HepG2 (cell line): ENCODE results near the gene TM4SF5. TPM values are rescaled to one million over a fixed set of nuclear protein-coding genes. Genes with fewer than 3 reads are reported as not detected.

ENCODE experiments used
- BRCA1 ChIP-seq: sonication (generic); formaldehyde crosslinking; IDR thresholded peaks from 2 replicates; pipeline ENCODE4 v1.4.0; 2020; ENCODE audit warnings: missing genetic modification reagents
- ETS1 ChIP-seq: sonication (generic); formaldehyde crosslinking; IDR thresholded peaks from 2 replicates; pipeline ENCODE4 v1.4.0; 2020; ENCODE audit warnings: missing genetic modification reagents
- ETV5 ChIP-seq: IDR thresholded peaks from 2 replicates; pipeline ENCODE4 v1.6.1; 2018; ENCODE audit warnings: missing biosample characterization, missing genetic modification reagents, inconsistent platforms, borderline replicate concordance
- HNRNPLL ChIP-seq: fragments of 200-400 bp; formaldehyde crosslinking; IDR thresholded peaks from 2 replicates; pipeline ENCODE4 v1.6.1; 2017; ENCODE audit warnings: mild to moderate bottlenecking, low read depth, low read length; ENCODE audit not compliant: poor library complexity, severe bottlenecking
- KLF12 ChIP-seq: sonication (generic); formaldehyde crosslinking; IDR thresholded peaks from 2 replicates; pipeline ENCODE4 v1.4.0; 2020; ENCODE audit warnings: missing genetic modification reagents, borderline replicate concordance
- NCOA1 ChIP-seq: sonication (generic); formaldehyde crosslinking; IDR thresholded peaks from 2 replicates; pipeline ENCODE4 v1.9.0; 2021; ENCODE audit warnings: missing genetic modification reagents
- RFX3 ChIP-seq: IDR thresholded peaks from 2 replicates; pipeline ENCODE4 v1.6.1; 2016; ENCODE audit warnings: missing biosample characterization, missing genetic modification reagents
- SP4 ChIP-seq: sonication (generic); formaldehyde crosslinking; IDR thresholded peaks from 2 replicates; pipeline ENCODE4 v1.8.1; 2023; ENCODE audit warnings: mild to moderate bottlenecking, missing genetic modification reagents
- ZBTB7B ChIP-seq: sonication (generic); formaldehyde crosslinking; IDR thresholded peaks from 2 replicates; pipeline ENCODE4 v1.4.0; 2020; ENCODE audit warnings: missing genetic modification reagents
- ZFP36L1 ChIP-seq: sonication (generic); formaldehyde crosslinking; IDR thresholded peaks from 2 replicates; pipeline ENCODE4 v1.8.0; 2022; ENCODE audit warnings: mild to moderate bottlenecking, missing genetic modification reagents, moderate library complexity
- ZNF263 ChIP-seq: sonication (generic); formaldehyde crosslinking; IDR thresholded peaks from 2 replicates; pipeline ENCODE4 v1.4.0; 2020; ENCODE audit warnings: missing genetic modification reagents
- ZNF296 ChIP-seq: sonication (generic); formaldehyde crosslinking; conservative IDR thresholded peaks from 2 replicates; pipeline ENCODE4 v1.5.0; 2020; ENCODE audit warnings: mild to moderate bottlenecking, missing genetic modification reagents
- ZNF354B ChIP-seq: sonication (generic); formaldehyde crosslinking; IDR thresholded peaks from 2 replicates; pipeline ENCODE4 v1.8.0; 2022; ENCODE audit warnings: mild to moderate bottlenecking, missing genetic modification reagents
- ZNF468 ChIP-seq: sonication (generic); formaldehyde crosslinking; IDR thresholded peaks from 2 replicates; pipeline ENCODE4 v1.8.0; 2022; ENCODE audit warnings: mild to moderate bottlenecking, moderate library complexity, missing genetic modification reagents
- ZNF761 ChIP-seq: sonication (generic); formaldehyde crosslinking; conservative IDR thresholded peaks from 2 replicates; pipeline ENCODE4 v1.4.0; 2020; ENCODE audit warnings: mild to moderate bottlenecking, missing genetic modification reagents
- ZNF788 ChIP-seq: sonication (generic); formaldehyde crosslinking; IDR thresholded peaks from 2 replicates; pipeline ENCODE4 v1.5.0; 2020; ENCODE audit warnings: mild to moderate bottlenecking, missing genetic modification reagents, borderline replicate concordance
- polyA plus RNA-seq, 8 experiments: library from polyadenylated mRNA; depleted of rRNA in 3 of 8; stranded (reverse) in 7 of 8; unstranded in 1 of 8; fragments of >200 nt; fragmentation: Illumina TruSeq in 4 of 8; extraction: Trizol in 4 of 8; gene quantifications; 2 replicates each; pipeline versions ENCODE4 v1.2.1 to v1.2.3, GENCODE V29; 2011 to 2016; ENCODE audit warnings: low read depth in 4 of 8, missing spikeins in 1 of 8, mixed read lengths in 1 of 8; ENCODE audit not compliant: insufficient read depth in 1 of 8
- total RNA-seq, 5 experiments: library from RNA; depleted of rRNA; stranded (reverse); fragments of >200 nt; fragmentation: Illumina TruSeq; extraction: Trizol; gene quantifications; 2 replicates each; pipeline ENCODE4 v1.2.3, GENCODE V29; 2016; ENCODE audit warnings: low read depth in 1 of 5
- TF ChIP-seq, protein P1 (sequence below): sonication (generic); formaldehyde crosslinking; conservative IDR thresholded peaks from 2 replicates; pipeline ENCODE4 v1.8.0; 2022; ENCODE audit warnings: mild to moderate bottlenecking, moderate library complexity, missing genetic modification reagents
- TF ChIP-seq, protein P2 (sequence below): sonication (generic); formaldehyde crosslinking; conservative IDR thresholded peaks from 2 replicates; pipeline ENCODE4 v1.4.0; 2020; ENCODE audit warnings: mild to moderate bottlenecking, missing genetic modification reagents, moderate library complexity
- TF ChIP-seq, protein P3 (sequence below): sonication (generic); formaldehyde crosslinking; IDR thresholded peaks from 2 replicates; pipeline ENCODE4 v1.5.0; 2020; ENCODE audit warnings: missing genetic modification reagents
- TF ChIP-seq, protein P4 (sequence below): IDR thresholded peaks from 2 replicates; pipeline ENCODE4 v1.6.1; 2016; ENCODE audit warnings: low read depth

The TM4SF5 gene
- total and polyA plus RNA-seq, 2 of the 13 experiments (the other 11 are each of a cell fraction or from before 2014, with no cell fraction given): 30.1 to 126 TPM

DNA sequence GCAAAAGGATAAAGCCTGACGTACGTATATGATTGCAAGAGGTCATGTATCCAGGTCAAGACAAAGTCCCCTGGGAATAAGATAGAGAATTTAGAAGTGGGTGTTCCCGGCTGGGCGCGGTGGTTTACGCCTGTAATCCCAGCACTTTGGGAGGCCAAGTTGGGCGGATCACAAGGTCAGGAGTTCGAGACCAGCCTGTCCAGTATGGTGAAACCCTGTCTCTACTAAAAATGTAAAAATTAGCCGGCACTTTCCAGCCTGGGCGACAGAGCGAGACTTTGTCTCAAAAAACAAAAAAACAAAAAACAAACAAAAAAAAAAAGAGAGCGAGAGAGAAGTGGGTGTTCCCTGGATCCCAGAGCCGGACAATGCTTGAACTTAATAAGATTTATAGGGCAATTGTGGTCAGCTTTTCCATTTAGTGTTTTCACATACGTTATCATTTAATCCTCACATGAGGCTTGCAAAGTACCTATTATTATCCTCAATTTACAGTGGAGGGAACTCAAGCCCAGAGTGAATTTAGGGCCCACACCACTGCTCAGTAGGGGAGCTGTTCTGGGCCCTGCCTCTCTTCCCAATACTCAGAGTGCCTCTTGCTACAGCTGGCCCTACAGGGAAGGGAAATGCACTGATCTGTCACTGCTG lies 16.6 kb downstream of the TM4SF5 start (continued):
- TF ChIP-seq ZNF263 (CRISPR knock-in tag) (0 out of 2 replicates have a peak, but pooled peaks have one; percentile 27), BRCA1 (CRISPR knock-in tag) (0 out of 2 replicates have a peak, but pooled peaks have one; percentile 39), SP4 (CRISPR knock-in tag) (no peak), ZNF788 (CRISPR knock-in tag) (0 out of 2 replicates have a peak, but pooled peaks have one; percentile 5), ETS1 (CRISPR knock-in tag) (no peak), NCOA1 (CRISPR knock-in tag) (no peak), KLF12 (CRISPR knock-in tag) (no peak), ZNF354B (CRISPR knock-in tag) (no peak), ZBTB7B (CRISPR knock-in tag) (no peak), ETV5 (CRISPR knock-in tag) (no peak; the same call in 1 of the 2 replicates), RFX3 (no peak), ZNF761 (CRISPR knock-in tag) (0 out of 2 replicates have a peak, but pooled peaks have one; percentile 21), ZNF468 (CRISPR knock-in tag) (0 out of 2 replicates have a peak, but pooled peaks have one; percentile 1), HNRNPLL (no peak), ZFP36L1 (CRISPR knock-in tag) (peak; percentile 72; the same call in 1 of the 2 replicates), ZNF296 (CRISPR knock-in tag) (no peak)
- TF ChIP-seq, protein P1, sequence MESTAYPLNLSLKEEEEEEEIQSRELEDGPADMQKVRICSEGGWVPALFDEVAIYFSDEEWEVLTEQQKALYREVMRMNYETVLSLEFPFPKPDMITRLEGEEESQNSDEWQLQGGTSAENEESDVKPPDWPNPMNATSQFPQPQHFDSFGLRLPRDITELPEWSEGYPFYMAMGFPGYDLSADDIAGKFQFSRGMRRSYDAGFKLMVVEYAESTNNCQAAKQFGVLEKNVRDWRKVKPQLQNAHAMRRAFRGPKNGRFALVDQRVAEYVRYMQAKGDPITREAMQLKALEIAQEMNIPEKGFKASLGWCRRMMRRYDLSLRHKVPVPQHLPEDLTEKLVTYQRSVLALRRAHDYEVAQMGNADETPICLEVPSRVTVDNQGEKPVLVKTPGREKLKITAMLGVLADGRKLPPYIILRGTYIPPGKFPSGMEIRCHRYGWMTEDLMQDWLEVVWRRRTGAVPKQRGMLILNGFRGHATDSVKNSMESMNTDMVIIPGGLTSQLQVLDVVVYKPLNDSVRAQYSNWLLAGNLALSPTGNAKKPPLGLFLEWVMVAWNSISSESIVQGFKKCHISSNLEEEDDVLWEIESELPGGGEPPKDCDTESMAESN (CRISPR knock-in tag): 0 out of 2 replicates have a peak, but pooled peaks have one; percentile 28
- TF ChIP-seq, protein P2, sequence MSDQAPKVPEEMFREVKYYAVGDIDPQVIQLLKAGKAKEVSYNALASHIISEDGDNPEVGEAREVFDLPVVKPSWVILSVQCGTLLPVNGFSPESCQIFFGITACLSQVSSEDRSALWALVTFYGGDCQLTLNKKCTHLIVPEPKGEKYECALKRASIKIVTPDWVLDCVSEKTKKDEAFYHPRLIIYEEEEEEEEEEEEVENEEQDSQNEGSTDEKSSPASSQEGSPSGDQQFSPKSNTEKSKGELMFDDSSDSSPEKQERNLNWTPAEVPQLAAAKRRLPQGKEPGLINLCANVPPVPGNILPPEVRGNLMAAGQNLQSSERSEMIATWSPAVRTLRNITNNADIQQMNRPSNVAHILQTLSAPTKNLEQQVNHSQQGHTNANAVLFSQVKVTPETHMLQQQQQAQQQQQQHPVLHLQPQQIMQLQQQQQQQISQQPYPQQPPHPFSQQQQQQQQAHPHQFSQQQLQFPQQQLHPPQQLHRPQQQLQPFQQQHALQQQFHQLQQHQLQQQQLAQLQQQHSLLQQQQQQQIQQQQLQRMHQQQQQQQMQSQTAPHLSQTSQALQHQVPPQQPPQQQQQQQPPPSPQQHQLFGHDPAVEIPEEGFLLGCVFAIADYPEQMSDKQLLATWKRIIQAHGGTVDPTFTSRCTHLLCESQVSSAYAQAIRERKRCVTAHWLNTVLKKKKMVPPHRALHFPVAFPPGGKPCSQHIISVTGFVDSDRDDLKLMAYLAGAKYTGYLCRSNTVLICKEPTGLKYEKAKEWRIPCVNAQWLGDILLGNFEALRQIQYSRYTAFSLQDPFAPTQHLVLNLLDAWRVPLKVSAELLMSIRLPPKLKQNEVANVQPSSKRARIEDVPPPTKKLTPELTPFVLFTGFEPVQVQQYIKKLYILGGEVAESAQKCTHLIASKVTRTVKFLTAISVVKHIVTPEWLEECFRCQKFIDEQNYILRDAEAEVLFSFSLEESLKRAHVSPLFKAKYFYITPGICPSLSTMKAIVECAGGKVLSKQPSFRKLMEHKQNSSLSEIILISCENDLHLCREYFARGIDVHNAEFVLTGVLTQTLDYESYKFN: peak; percentile 38; the same call in 1 of the 2 replicates
- TF ChIP-seq, protein P3, sequence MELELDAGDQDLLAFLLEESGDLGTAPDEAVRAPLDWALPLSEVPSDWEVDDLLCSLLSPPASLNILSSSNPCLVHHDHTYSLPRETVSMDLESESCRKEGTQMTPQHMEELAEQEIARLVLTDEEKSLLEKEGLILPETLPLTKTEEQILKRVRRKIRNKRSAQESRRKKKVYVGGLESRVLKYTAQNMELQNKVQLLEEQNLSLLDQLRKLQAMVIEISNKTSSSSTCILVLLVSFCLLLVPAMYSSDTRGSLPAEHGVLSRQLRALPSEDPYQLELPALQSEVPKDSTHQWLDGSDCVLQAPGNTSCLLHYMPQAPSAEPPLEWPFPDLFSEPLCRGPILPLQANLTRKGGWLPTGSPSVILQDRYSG (CRISPR knock-in tag): 0 out of 2 replicates have a peak, but pooled peaks have one; percentile 44
- TF ChIP-seq, protein P4, sequence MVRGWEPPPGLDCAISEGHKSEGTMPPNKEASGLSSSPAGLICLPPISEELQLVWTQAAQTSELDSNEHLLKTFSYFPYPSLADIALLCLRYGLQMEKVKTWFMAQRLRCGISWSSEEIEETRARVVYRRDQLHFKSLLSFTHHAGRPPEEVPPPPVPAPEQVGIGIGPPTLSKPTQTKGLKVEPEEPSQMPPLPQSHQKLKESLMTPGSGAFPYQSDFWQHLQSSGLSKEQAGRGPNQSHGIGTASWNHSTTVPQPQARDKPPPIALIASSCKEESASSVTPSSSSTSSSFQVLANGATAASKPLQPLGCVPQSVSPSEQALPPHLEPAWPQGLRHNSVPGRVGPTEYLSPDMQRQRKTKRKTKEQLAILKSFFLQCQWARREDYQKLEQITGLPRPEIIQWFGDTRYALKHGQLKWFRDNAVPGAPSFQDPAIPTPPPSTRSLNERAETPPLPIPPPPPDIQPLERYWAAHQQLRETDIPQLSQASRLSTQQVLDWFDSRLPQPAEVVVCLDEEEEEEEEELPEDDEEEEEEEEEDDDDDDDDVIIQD (CRISPR knock-in tag): 0 out of 2 replicates have a peak, but pooled peaks have one; percentile 4
